OCI-LY1 (cell line): Measurements from ENCODE around the gene COQ6.

Experiments
- H2AFZ ChIP-seq: fragments of 200-600 bp; sonication (generic), shearing (Covaris generic); 2 replicates; pipeline ENCODE4 v1.6.0; 2014; ENCODE audit warnings: antibody characterized with exemption, mild to moderate bottlenecking, low read length
- H3F3A ChIP-seq: fragments of 200-600 bp; sonication (generic), shearing (Covaris generic); 2 replicates; pipeline ENCODE4 v1.6.0; 2014; ENCODE audit warnings: mild to moderate bottlenecking, antibody characterized with exemption, low read length, moderate library complexity; ENCODE audit not compliant: insufficient read depth
- H3K27ac ChIP-seq: fragments of 200-600 bp; sonication (generic); 2 replicates; pipeline ENCODE4 v1.5.1; 2014; ENCODE audit warnings: low read length, mixed run types, mild to moderate bottlenecking, low read depth; ENCODE audit not compliant: poor library complexity, severe bottlenecking
- H3K27me3 ChIP-seq: fragments of 200-600 bp; sonication (generic); 2 replicates; pipeline ENCODE4 v1.6.0; 2014; ENCODE audit warnings: antibody characterized with exemption, mild to moderate bottlenecking, low read length, moderate library complexity; ENCODE audit not compliant: insufficient read depth
- H3K36me3 ChIP-seq: fragments of 200-600 bp; sonication (generic); 2 replicates; pipeline ENCODE4 v1.6.1; 2014; ENCODE audit warnings: mild to moderate bottlenecking, antibody characterized with exemption, low read length, moderate library complexity, mixed read lengths; ENCODE audit not compliant: insufficient read depth
- H3K4me1 ChIP-seq: fragments of 200-600 bp; sonication (generic); 2 replicates; pipeline ENCODE4 v1.5.1; 2014; ENCODE audit warnings: mild to moderate bottlenecking, low read length, moderate library complexity; ENCODE audit not compliant: insufficient read depth, severe bottlenecking
- H3K4me2 ChIP-seq: fragments of 200-600 bp; sonication (generic), shearing (Covaris generic); 2 replicates; pipeline ENCODE4 v1.6.1; 2014; ENCODE audit warnings: low read length
- H3K4me3 ChIP-seq: fragments of 200-600 bp; sonication (generic); 2 replicates; pipeline ENCODE4 v1.5.1; 2014; ENCODE audit warnings: low read length, low read depth, mild to moderate bottlenecking, mixed read lengths; ENCODE audit not compliant: poor library complexity, severe bottlenecking
- H3K79me2 ChIP-seq: fragments of 200-600 bp; shearing (Covaris generic); 2 replicates; pipeline ENCODE4 v1.6.1; 2016; ENCODE audit warnings: mixed run types, low read length, mixed read lengths; ENCODE audit not compliant: insufficient read depth
- H3K9ac ChIP-seq: fragments of 200-600 bp; sonication (generic), shearing (Covaris generic); 2 replicates; pipeline ENCODE4 v1.6.1; 2014; ENCODE audit warnings: mild to moderate bottlenecking, low read length, mixed read lengths
- H3K9me2 ChIP-seq: fragments of 200-600 bp; sonication (generic), shearing (Covaris generic); 2 replicates; pipeline ENCODE4 v1.6.1; 2014; ENCODE audit warnings: low read depth, mild to moderate bottlenecking, low read length, mixed read lengths
- H3K9me3 ChIP-seq: fragments of 200-600 bp; shearing (Covaris generic); 2 replicates; pipeline ENCODE4 v1.6.1; 2014; ENCODE audit warnings: low read length, mixed read lengths
- H4K20me1 ChIP-seq: fragments of 200-600 bp; sonication (generic), shearing (Covaris generic); 2 replicates; pipeline ENCODE4 v1.6.0; 2016; ENCODE audit warnings: mild to moderate bottlenecking, low read length; ENCODE audit not compliant: insufficient read depth
- CTCF ChIP-seq: fragments of 200-600 bp; sonication (generic), shearing (Covaris generic); IDR thresholded peaks from 2 replicates; pipeline ENCODE4 v1.5.1; 2017; ENCODE audit warnings: mild to moderate bottlenecking, antibody characterized with exemption, low read length, moderate library complexity, mixed read lengths
- EZH2 ChIP-seq: fragments of 200-600 bp; sonication (generic), shearing (Covaris generic); IDR thresholded peaks from 2 replicates; pipeline ENCODE4 v1.8.0; 2017; ENCODE audit warnings: borderline replicate concordance, mixed run types, mild to moderate bottlenecking, antibody characterized with exemption, low read length, moderate library complexity, mixed read lengths

The COQ6 gene

GRCh38 chr14:73995977-73996378, 45.9 kb downstream of the COQ6 start:
- H3K4me3 ChIP-seq, result no peak overlapping the region
- H3K4me1 ChIP-seq, result peaks cover 16% of the 10 kb centered on the region
- no peaks in the 10 kb centered on the region for H3F3A ChIP-seq
- no peaks in the 10 kb centered on the region for H3K79me2 ChIP-seq
- no peaks in the 10 kb centered on the region for H3K27me3 ChIP-seq
- H3K36me3 ChIP-seq, result peaks cover 11% of the 10 kb centered on the region; the same call in 1 of the 2 replicates
- no peaks in the 10 kb centered on the region for H4K20me1 ChIP-seq
- no peaks in the 10 kb centered on the region for H3K9me2 ChIP-seq
- no peak overlapping the region for H3K9ac ChIP-seq
- H3K27ac ChIP-seq, result no peak overlapping the region
- no peak overlapping the region for H3K4me2 ChIP-seq
- H3K9me3 ChIP-seq, result no peaks in the 10 kb centered on the region
- TF ChIP-seq EZH2 (no peak), CTCF (no peak)
- no peak overlapping the region for H2AFZ ChIP-seq

- no peaks in the 10 kb centered on the region for H3K79me2 ChIP-seq
- H3K9ac ChIP-seq, result no peak overlapping the region
- no peaks in the 10 kb centered on the region for H3K9me3 ChIP-seq
- H3F3A ChIP-seq, result no peaks in the 10 kb centered on the region
- no peak for TF ChIP-seq CTCF
- no peak for TF ChIP-seq EZH2
- H3K36me3 ChIP-seq, result peaks cover 11% of the 10 kb centered on the region; the same call in 1 of the 2 replicates
- H3K4me2 ChIP-seq, result no peak overlapping the region
- H4K20me1 ChIP-seq, result no peaks in the 10 kb centered on the region
- H3K4me1 ChIP-seq, result peaks cover 16% of the 10 kb centered on the region
- no peaks in the 10 kb centered on the region for H3K9me2 ChIP-seq
- no peak overlapping the region for H2AFZ ChIP-seq
- H3K4me3 ChIP-seq, result no peak overlapping the region
- no peaks in the 10 kb centered on the region for H3K27me3 ChIP-seq
- no peak overlapping the region for H3K27ac ChIP-seq
Measured at GRCh38 chr14:73996731-73997107, 46.6 kb downstream of the COQ6 start.

- Histone ChIP-seq H3K36me3 (peaks cover 11% of the 10 kb centered on the region; the same call in 1 of the 2 replicates), H3K79me2 (no peaks in the 10 kb centered on the region), H3K4me3 (no peak overlapping the region), H3F3A (no peaks in the 10 kb centered on the region), H3K27me3 (no peaks in the 10 kb centered on the region), H3K4me2 (no peak overlapping the region), H4K20me1 (no peaks in the 10 kb centered on the region), H3K27ac (no peak overlapping the region), H2AFZ (no peak overlapping the region), H3K9me3 (no peaks in the 10 kb centered on the region), H3K9ac (no peak overlapping the region), H3K9me2 (no peaks in the 10 kb centered on the region), H3K4me1 (peaks cover 16% of the 10 kb centered on the region)
- TF ChIP-seq EZH2, result no peak
- no peak for TF ChIP-seq CTCF
Measured at GRCh38 chr14:73997108-73997943, 47.2 kb downstream of the COQ6 start.
